Urinary bladder (tissue), 4 donors: ENCODE results near the gene BCKDK. TPM values are rescaled to one million over a fixed set of nuclear protein-coding genes. Genes with fewer than 3 reads are reported as not detected.
"Not testable (repeated sequence)": the region's sequence is repeated elsewhere in the genome, so short reads cannot be mapped to it uniquely, and the experiment has no call there.

Source experiments
- DNase-seq: peaks from one replicate; pipeline ENCODE4 v3.0.0-alpha.2; 2015; ENCODE audit errors: extremely low spot score
- H3K27ac ChIP-seq: one replicate; pipeline ENCODE4 v1.5.1; 2013; ENCODE audit warnings: low read depth, mild to moderate bottlenecking, moderate library complexity
- H3K36me3 ChIP-seq: one replicate; pipeline ENCODE4 v1.6.1; 2013; ENCODE audit warnings: mild to moderate bottlenecking, moderate library complexity; ENCODE audit not compliant: insufficient read depth
- H3K4me1 ChIP-seq: one replicate; pipeline ENCODE4 v1.6.1; 2013; ENCODE audit warnings: mild to moderate bottlenecking, moderate library complexity; ENCODE audit not compliant: insufficient read depth
- H3K4me3 ChIP-seq: one replicate; pipeline ENCODE4 v1.5.1; 2013; ENCODE audit warnings: low read depth, low read length
- WGBS: extraction: QIAGEN DNeasy Blood & Tissue Kit; methylation state at CpG from one replicate; pipeline ENCODE4 v1.1.7; 2013; 5-methylcytosine and 5-hydroxymethylcytosine counted together
- polyA plus RNA-seq: library from polyadenylated mRNA; stranded (reverse); fragments of 200-250 nt; gene quantifications from one replicate; pipeline ENCODE4 v1.2.3, GENCODE V29; 2013
- total RNA-seq: library from RNA; depleted of rRNA; stranded (reverse); fragments of >200 nt; gene quantifications from one replicate; pipeline ENCODE4 v1.2.3, GENCODE V29; 2014
- donor health status: healthy with polysubstance abuse.
- donor health status: healthy.

Gene BCKDK
- total and polyA plus RNA-seq, 2 donors = 10.4 to 56.0 TPM

GRCh38 chr16:31094424-31095120 lies 13.6 kb upstream of the BCKDK start, which contains the start of gene VKORC1:
VKORC1 (minus strand) TSS chr16:31094797; CDS start chr16:31094729, 68 bp downstream.
- Histone ChIP-seq H3K36me3 (peaks cover 2% of the 10 kb centered on the region), H3K4me1 (peaks cover 2% of the 10 kb centered on the region), H3K27ac (peak within 1 kb of the TSS; percentile 88), H3K4me3 (peak within 1 kb of the TSS; percentile 72)
- WGBS = under 1% methylated on average over 69 of the region's 69 CpGs
- DNase-seq = peak; percentile 84

- DNase-seq = no peak
- H3K4me3 ChIP-seq = no peak overlapping the region
- H3K27ac ChIP-seq = no peak overlapping the region
- 66% methylated on average over 4 of the region's 4 CpGs for WGBS
- H3K4me1 ChIP-seq = no peaks in the 10 kb centered on the region
- H3K36me3 ChIP-seq = no peaks in the 10 kb centered on the region
These were observed 8.1 kb upstream of the BCKDK start for GRCh38 chr16:31099860-31100638.

- not testable (repeated sequence) for H3K27ac ChIP-seq, H3K4me3 ChIP-seq, H3K4me1 ChIP-seq, DNase-seq, H3K36me3 ChIP-seq
- WGBS = 78% methylated on average over 13 of the region's 13 CpGs
These were observed 7.1 kb upstream of the BCKDK start for GRCh38 chr16:31100876-31101641.

GRCh38 chr16:31105677-31106213 lies 2.4 kb upstream of the BCKDK start:
- 20% methylated on average over 33 of the region's 33 CpGs for WGBS
- Histone ChIP-seq H3K27ac (no peak overlapping the region), H3K4me3 (no peak overlapping the region), H3K4me1 (peaks cover 1% of the 10 kb centered on the region), H3K36me3 (no peaks in the 10 kb centered on the region)
- DNase-seq = no peak

GRCh38 chr16:31106509-31107464 lies 1.4 kb upstream of the BCKDK start:
- Histone ChIP-seq H3K27ac (no peak overlapping the region), H3K4me3 (no peak overlapping the region), H3K4me1 (peaks cover 1% of the 10 kb centered on the region), H3K36me3 (no peaks in the 10 kb centered on the region)
- DNase-seq = no peak
- WGBS = 90% methylated on average over 28 of the region's 28 CpGs

- 93% methylated on average over 6 of the region's 6 CpGs for WGBS
- H3K36me3 ChIP-seq = no peaks in the 10 kb centered on the region
- H3K4me3 ChIP-seq = no peak overlapping the region
- no peak for DNase-seq
- H3K4me1 ChIP-seq = peaks cover 1% of the 10 kb centered on the region
- H3K27ac ChIP-seq = no peak overlapping the region
These were observed 720 bp upstream of the BCKDK start for GRCh38 chr16:31107465-31107867.

GRCh38 chr16:31108794-31109558 lies 790 bp downstream of the BCKDK start:
- DNase-seq = no peak
- Histone ChIP-seq H3K27ac (peak overlapping the region; percentile 92), H3K36me3 (no peaks in the 10 kb centered on the region), H3K4me3 (peak overlapping the region; percentile 92), H3K4me1 (peaks cover 1% of the 10 kb centered on the region)
- 30% methylated on average over 57 of the region's 57 CpGs for WGBS

GRCh38 chr16:31109622-31110021 lies 1.4 kb downstream of the BCKDK start:
- Histone ChIP-seq H3K27ac (no peak overlapping the region), H3K4me1 (peaks cover 1% of the 10 kb centered on the region)
- WGBS = 91% methylated on average over 12 of the region's 12 CpGs

GRCh38 chr16:31110106-31111034 lies 2.2 kb downstream of the BCKDK start:
- Histone ChIP-seq H3K4me1 (peaks cover 1% of the 10 kb centered on the region), H3K4me3 (no peak overlapping the region), H3K27ac (no peak overlapping the region), H3K36me3 (no peaks in the 10 kb centered on the region)
- WGBS = 89% methylated on average over 26 of the region's 26 CpGs
- DNase-seq = no peak

More at GRCh38 chr16:31109622-31110021, 1.4 kb downstream of the BCKDK start:
- Histone ChIP-seq H3K36me3 (no peaks in the 10 kb centered on the region), H3K4me3 (no peak overlapping the region)
- DNase-seq = no peak

GRCh38 chr16:31111881-31112466 lies 3.8 kb downstream of the BCKDK start:
- Histone ChIP-seq H3K4me3 (no peak overlapping the region), H3K27ac (no peak overlapping the region), H3K4me1 (peaks cover 2% of the 10 kb centered on the region), H3K36me3 (no peaks in the 10 kb centered on the region)
- 94% methylated on average over 23 of the region's 23 CpGs for WGBS
- no peak for DNase-seq

GRCh38 chr16:31112711-31113110 lies 4.5 kb downstream of the BCKDK start:
- Histone ChIP-seq H3K4me3 (no peak overlapping the region), H3K36me3 (no peaks in the 10 kb centered on the region), H3K27ac (no peak overlapping the region), H3K4me1 (peaks cover 2% of the 10 kb centered on the region)
- no peak for DNase-seq
- 83% methylated on average over 2 of the region's 2 CpGs for WGBS
